Measurements from ENCODE around the gene TRIM41. TPM values are rescaled to one million over a fixed set of nuclear protein-coding genes. Genes with fewer than 3 reads are reported as not detected.

The TRIM41 gene
- total RNA-seq, 3 donors from 2014 or later = 14.1 to 16.0 (median 15.1) TPM

GRCh38 chr5:181217111-181217802, 5.8 kb upstream of the TRIM41 start:
- H3K4me3 ChIP-seq = peak overlapping the region; percentile 39 to 68 (median 56)
- TF ChIP-seq POLR2A (IDR thresholded peaks at IDR 0.05) = no peak
- TF ChIP-seq CTCF (IDR thresholded peaks at IDR 0.05) = no peak
- TF ChIP-seq POLR2AphosphoS5 (IDR thresholded peaks at IDR 0.05) = no peak
- no peak for DNase-seq (ENCODE audit: low spot score in 2 of 2)
- no peaks in the 10 kb centered on the region for H3K36me3 ChIP-seq
- H3K9me3 ChIP-seq = no peaks in the 10 kb centered on the region
- H3K27me3 ChIP-seq = no peaks in the 10 kb centered on the region
- peaks cover 0 to 7% of the 10 kb centered on the region in 2 donors for H3K4me1 ChIP-seq
- peak overlapping the region; percentile 74 to 77 for H3K27ac ChIP-seq
- intact Hi-C loops (cut with DNase I; ENCODE audit: low total_unique reads) = no loop called here

GRCh38 chr5:181217803-181218062, 5.3 kb upstream of the TRIM41 start:
- H3K9me3 ChIP-seq = no peaks in the 10 kb centered on the region
- H3K4me3 ChIP-seq = peak overlapping the region; percentile 39 to 68 (median 56)
- H3K27ac ChIP-seq = peak overlapping the region; percentile 74 to 77
- H3K36me3 ChIP-seq = no peaks in the 10 kb centered on the region
- DNase-seq (ENCODE audit: low spot score in 2 of 2) = no peak
- no peaks in the 10 kb centered on the region for H3K27me3 ChIP-seq
- intact Hi-C loops (cut with DNase I; ENCODE audit: low total_unique reads) = no loop called here
- peaks cover 0 to 7% of the 10 kb centered on the region in 2 donors for H3K4me1 ChIP-seq
- no peak for TF ChIP-seq CTCF (IDR thresholded peaks at IDR 0.05)

- H3K4me3 ChIP-seq = peak overlapping the region; percentile 17 to 68 (median 56)
- no peaks in the 10 kb centered on the region for H3K36me3 ChIP-seq
- DNase-seq (ENCODE audit: low spot score in 2 of 2) = no peak
- TF ChIP-seq POLR2AphosphoS5 (IDR thresholded peaks at IDR 0.05) (no peak), CTCF (IDR thresholded peaks at IDR 0.05) (no peak), POLR2A (IDR thresholded peaks at IDR 0.05) (no peak)
- intact Hi-C loops (cut with DNase I; ENCODE audit: low total_unique reads) = no loop called here
- no peaks in the 10 kb centered on the region for H3K9me3 ChIP-seq
- H3K4me1 ChIP-seq = peaks cover 0 to 7% of the 10 kb centered on the region in 2 donors
- H3K27ac ChIP-seq = peak overlapping the region; percentile 69 to 77
- no peaks in the 10 kb centered on the region for H3K27me3 ChIP-seq
Measured at GRCh38 chr5:181218795-181219124, 4.3 kb upstream of the TRIM41 start.

GRCh38 chr5:181219262-181220177, 3.6 kb upstream of the TRIM41 start:
- no peak for TF ChIP-seq POLR2AphosphoS5 (IDR thresholded peaks at IDR 0.05)
- no peak for TF ChIP-seq CTCF (IDR thresholded peaks at IDR 0.05)
- no peak for TF ChIP-seq POLR2A (IDR thresholded peaks at IDR 0.05)
- H3K27ac ChIP-seq = no peak overlapping the region
- H3K4me1 ChIP-seq = peaks cover 0 to 7% of the 10 kb centered on the region in 2 donors
- no peak for DNase-seq (ENCODE audit: low spot score in 2 of 2)
- no peaks in the 10 kb centered on the region for H3K9me3 ChIP-seq
- H3K27me3 ChIP-seq = no peaks in the 10 kb centered on the region
- H3K4me3 ChIP-seq = no peak overlapping the region
- intact Hi-C loops (cut with DNase I; ENCODE audit: low total_unique reads) = no loop called here
- no peaks in the 10 kb centered on the region for H3K36me3 ChIP-seq

- Histone ChIP-seq H3K4me1 (peaks cover 0 to 7% of the 10 kb centered on the region in 2 donors), H3K27ac (no peak overlapping the region), H3K36me3 (no peaks in the 10 kb centered on the region), H3K9me3 (no peaks in the 10 kb centered on the region), H3K4me3 (no peak overlapping the region), H3K27me3 (no peaks in the 10 kb centered on the region)
- TF ChIP-seq POLR2AphosphoS5 (IDR thresholded peaks at IDR 0.05) (no peak), POLR2A (IDR thresholded peaks at IDR 0.05) (no peak), CTCF (IDR thresholded peaks at IDR 0.05) (no peak)
- intact Hi-C loops (cut with DNase I; ENCODE audit: low total_unique reads) = no loop called here
- no peak for DNase-seq (ENCODE audit: low spot score in 2 of 2)
Measured at GRCh38 chr5:181220178-181220515, 2.9 kb upstream of the TRIM41 start.

Data from breast epithelium (tissue), 4 donors.